NCI-H82 treated with DMSO at 0.1 percent for 48 hours (cell line): Measurements from ENCODE around the gene CELF2.
"Not testable (repeated sequence)": the region's sequence is repeated elsewhere in the genome, so short reads cannot be mapped to it uniquely, and the experiment has no call there.

Source experiments
- DNase-seq: peaks from one replicate; lab custom pipeline; 2025; ENCODE audit not compliant: unreplicated experiment; lab: John Stamatoyannopoulos, UW

CELF2 gene

GRCh38 chr10:11017570-11018431, at the start of gene CELF2:
Gene CELF2 (plus strand): TSS chr10:11017872. CDS start chr10:11018090, 218 bp downstream.
- DNase-seq: no peak

- DNase-seq: no peak
Observed at GRCh38 chr10:10968257-10968588, 49.4 kb upstream of the CELF2 start.

- DNase-seq: no peak
Observed at GRCh38 chr10:10973310-10973709, 44.4 kb upstream of the CELF2 start.

- DNase-seq: no peak
Observed at GRCh38 chr10:10975647-10976046, 42.0 kb upstream of the CELF2 start.

- DNase-seq: no peak
Observed at GRCh38 chr10:10976652-10977051, 41.0 kb upstream of the CELF2 start.

GRCh38 chr10:10977226-10977956, 40.3 kb upstream of the CELF2 start:
- DNase-seq: no peak

- DNase-seq: no peak
Observed at GRCh38 chr10:10977978-10978377, 39.7 kb upstream of the CELF2 start.

GRCh38 chr10:10985361-10985760, 32.3 kb upstream of the CELF2 start:
- DNase-seq: no peak

GRCh38 chr10:10986606-10987005, 31.1 kb upstream of the CELF2 start:
- DNase-seq: no peak

GRCh38 chr10:10987111-10987510, 30.6 kb upstream of the CELF2 start:
- DNase-seq: no peak

GRCh38 chr10:10989669-10990068, 28.0 kb upstream of the CELF2 start:
- DNase-seq: no peak

- no peak for DNase-seq
Observed at GRCh38 chr10:10991144-10991543, 26.5 kb upstream of the CELF2 start.

- DNase-seq: no peak
Observed at GRCh38 chr10:10992072-10992471, 25.6 kb upstream of the CELF2 start.

GRCh38 chr10:10992961-10993714, 24.5 kb upstream of the CELF2 start:
- no peak for DNase-seq

- DNase-seq: no peak
Observed at GRCh38 chr10:10993785-10994184, 23.9 kb upstream of the CELF2 start.

GRCh38 chr10:10994360-10994759, 23.3 kb upstream of the CELF2 start:
- DNase-seq: no peak

- DNase-seq: no peak
Observed at GRCh38 chr10:10995120-10995519, 22.6 kb upstream of the CELF2 start.

- DNase-seq: no peak
Observed at GRCh38 chr10:10996966-10997620, 20.6 kb upstream of the CELF2 start.

GRCh38 chr10:10999501-10999900, 18.2 kb upstream of the CELF2 start:
- DNase-seq: not testable (repeated sequence)

GRCh38 chr10:11002485-11002884, 15.2 kb upstream of the CELF2 start:
- DNase-seq: no peak

GRCh38 chr10:11002916-11003315, 14.8 kb upstream of the CELF2 start:
- DNase-seq: no peak
